NCI-H82 (cell line): ENCODE measurements around the gene ARHGAP23.
A peak's percentile ranks its signal among the peaks of the same experiment; 100 is the strongest.
"Not testable (repeated sequence)": the region's sequence is repeated elsewhere in the genome, so short reads cannot be mapped to it uniquely, and the experiment has no call there.

Experiments used
- DNase-seq: peaks from one replicate; lab custom pipeline; 2025; lab: John Stamatoyannopoulos, UW

Gene ARHGAP23

GRCh38 chr17:38485681-38486298 lies 57.5 kb downstream of the ARHGAP23 start:
- not testable (repeated sequence) for DNase-seq

DNA sequence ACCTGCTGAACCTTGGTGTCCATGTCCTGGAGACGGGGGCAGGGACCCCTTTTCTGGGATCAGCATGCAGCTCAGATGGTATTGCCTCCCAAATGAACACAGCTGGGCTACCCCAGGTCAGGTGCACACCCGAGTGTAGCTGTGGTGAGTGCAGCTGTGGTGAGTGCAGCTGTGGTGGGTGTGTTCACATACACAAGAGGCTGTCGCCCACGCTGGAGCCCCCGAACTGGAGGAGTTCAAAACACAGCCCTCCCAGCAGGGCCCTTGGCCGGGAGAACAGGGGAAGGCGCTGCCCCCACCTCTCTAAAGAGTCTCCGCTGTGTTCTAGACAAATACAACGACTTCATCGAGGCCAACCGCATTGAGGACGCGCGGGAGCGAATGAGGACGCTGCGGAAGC lies 61.5 kb downstream of the ARHGAP23 start:
- not testable (repeated sequence) for DNase-seq

GRCh38 chr17:38491346-38492066 lies 63.2 kb downstream of the ARHGAP23 start:
- DNase-seq = not testable (repeated sequence)

DNA sequence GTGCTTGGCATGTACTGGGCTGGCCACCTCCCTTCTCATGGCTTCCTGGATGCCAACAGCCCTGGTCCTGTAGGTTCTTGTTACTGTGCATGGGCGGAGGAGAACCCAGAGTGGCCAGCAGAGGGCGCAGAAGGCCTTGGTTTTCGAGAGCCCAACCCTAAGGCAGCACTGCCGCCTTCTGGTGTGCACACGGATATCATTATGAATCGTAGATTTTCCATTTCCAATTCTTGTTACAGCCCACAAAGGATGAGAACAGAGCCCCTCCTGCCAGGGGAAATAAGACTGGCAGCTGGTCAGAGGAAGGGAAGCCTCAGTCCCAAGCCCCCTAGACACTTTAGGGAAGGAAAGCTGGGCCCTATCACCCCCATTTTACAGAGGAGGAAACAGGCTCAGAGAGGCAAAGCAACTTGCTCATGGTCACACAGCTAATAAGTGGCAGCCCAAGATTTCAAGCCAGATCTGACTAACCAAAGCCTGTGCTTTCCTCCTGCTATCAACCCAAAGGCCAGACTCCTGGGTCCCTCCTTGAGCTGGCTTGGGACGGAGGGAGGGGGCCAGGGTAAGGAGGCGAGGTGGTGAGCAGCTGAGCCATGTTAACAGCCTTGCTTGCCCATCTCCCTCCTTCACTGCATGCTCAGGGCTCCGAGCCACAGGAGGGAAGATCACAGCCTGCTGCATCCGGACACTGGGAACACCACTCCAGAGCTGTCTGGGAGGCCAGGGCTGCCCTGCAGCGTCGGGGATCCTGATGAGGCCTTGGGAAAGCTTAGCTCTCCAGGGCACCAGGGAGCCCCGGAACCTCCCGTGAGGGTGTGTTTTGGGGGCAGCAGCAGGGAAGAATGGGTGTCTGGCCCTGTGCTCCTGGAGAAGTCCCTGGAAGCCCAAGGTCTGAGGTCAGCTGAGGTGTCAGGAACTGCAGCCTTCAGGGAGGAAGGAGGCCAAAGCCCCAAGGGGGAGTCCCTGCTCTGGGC lies 64.1 kb downstream of the ARHGAP23 start:
- peak; percentile 95 for DNase-seq

- DNase-seq = not testable (repeated sequence)
Observed at GRCh38 chr17:38494152-38494551, 65.9 kb downstream of the ARHGAP23 start.

GRCh38 chr17:38497656-38498055 lies 69.4 kb downstream of the ARHGAP23 start:
- not testable (repeated sequence) for DNase-seq

- no peak for DNase-seq
Observed at GRCh38 chr17:38498353-38498752, 70.1 kb downstream of the ARHGAP23 start.

GRCh38 chr17:38499230-38499629 lies 71.0 kb downstream of the ARHGAP23 start:
- not testable (repeated sequence) for DNase-seq

DNA sequence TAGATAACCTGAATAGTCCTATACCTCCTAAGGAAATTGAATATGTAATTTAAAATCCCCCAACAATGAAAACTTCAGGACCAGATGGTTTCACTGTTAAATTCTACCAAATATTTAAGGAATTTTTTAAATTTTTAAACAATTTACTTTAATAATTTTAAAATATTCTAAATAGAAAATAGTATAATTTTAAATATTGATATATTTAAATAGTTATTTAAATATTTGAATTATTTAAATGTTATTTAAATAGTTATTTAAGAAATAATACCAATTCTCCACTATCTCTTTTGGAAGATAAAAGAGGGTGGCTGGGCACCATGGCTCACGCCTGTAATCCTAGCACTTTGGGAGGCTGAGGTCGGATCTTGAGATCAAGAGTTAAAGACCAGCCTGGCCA lies 73.5 kb downstream of the ARHGAP23 start:
- not testable (repeated sequence) for DNase-seq

DNA sequence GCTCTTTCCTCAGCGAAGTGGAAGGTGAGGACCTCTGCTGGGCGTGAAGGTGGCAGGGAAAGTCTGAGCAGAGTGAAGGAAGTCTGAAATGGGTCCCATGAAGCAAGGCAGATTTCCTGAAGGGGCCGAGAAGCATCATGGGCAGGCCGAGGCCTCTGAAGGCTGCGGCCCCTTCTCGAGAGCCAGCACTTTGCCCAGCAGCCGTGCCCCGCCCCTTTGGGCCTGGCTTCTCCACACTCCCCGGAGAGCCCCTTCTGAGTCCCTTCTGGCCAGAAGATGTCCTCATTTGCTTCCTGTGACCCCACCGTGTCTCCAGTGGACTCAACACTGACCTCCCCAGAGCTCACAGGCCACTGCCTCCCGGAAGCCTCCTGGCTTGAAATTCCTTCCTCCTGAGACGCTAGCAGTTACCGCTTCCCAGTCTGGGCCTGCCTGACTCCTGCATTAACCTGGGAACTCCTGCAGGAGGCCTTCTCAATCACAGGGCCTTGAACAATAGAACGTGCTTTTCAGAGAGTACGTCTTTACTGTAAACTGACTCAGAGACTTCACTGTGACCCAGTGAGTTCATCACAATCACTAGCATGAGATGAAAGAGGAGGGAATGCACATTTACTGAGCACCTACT lies 75.1 kb downstream of the ARHGAP23 start:
- not testable (repeated sequence) for DNase-seq

- DNase-seq = no peak
Observed at GRCh38 chr17:38504216-38504615, 76.0 kb downstream of the ARHGAP23 start.

DNA sequence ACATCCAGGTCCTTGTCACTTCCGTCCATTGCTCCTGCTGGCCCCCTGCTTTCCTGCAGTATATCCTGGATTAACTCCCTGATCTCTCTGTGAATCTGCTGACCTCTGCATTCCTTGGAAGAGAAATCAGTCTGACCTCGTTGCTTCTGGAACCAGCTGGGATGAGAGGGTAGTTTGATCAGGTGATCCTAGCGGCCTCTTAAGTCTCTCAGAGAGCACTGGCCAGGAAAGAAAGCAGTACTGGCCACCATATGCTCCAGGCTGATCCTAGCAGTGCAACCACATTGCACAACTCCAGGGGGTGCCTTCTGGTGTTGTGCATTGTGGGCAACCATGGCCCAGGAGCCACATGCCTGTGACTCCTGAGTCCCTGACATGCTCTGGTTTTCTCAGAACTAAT lies 79.2 kb downstream of the ARHGAP23 start:
- DNase-seq = peak; percentile 37

GRCh38 chr17:38507921-38508569 lies 79.8 kb downstream of the ARHGAP23 start:
- DNase-seq = no peak

DNA sequence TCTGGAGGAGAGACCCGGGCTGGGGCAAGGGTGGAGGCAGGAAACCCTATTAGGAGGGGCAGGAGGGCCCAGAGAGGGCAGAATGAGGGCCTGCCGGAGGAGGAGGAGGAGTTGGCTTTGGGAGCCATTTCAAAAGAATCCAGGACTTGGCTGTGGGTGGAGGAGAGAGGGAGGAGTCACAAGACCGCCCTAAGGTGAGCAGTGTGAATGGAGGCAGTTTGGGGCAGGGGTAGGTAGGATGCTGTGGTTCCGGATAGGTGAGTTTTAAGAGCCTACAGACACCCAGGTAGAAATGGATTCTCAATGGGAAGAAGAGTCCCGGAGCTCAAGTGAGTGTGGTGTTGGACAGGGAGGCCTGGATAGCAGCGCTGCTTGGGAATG lies 80.3 kb downstream of the ARHGAP23 start:
- DNase-seq = no peak

GRCh38 chr17:38508954-38509771 lies 80.9 kb downstream of the ARHGAP23 start:
- DNase-seq = peak; percentile 67

GRCh38 chr17:38509772-38510420 lies 81.6 kb downstream of the ARHGAP23 start:
- no peak for DNase-seq

GRCh38 chr17:38510421-38511149 lies 82.3 kb downstream of the ARHGAP23 start:
- no peak for DNase-seq

- DNase-seq = no peak
Observed at GRCh38 chr17:38511150-38512108, 83.2 kb downstream of the ARHGAP23 start.
